SK-N-SH (cell line): Measurements from ENCODE around the gene IMPDH2. TPM values are rescaled to one million over a fixed set of nuclear protein-coding genes. Genes with fewer than 3 reads are reported as not detected.
A peak's percentile ranks its signal among the peaks of the same experiment; 100 is the strongest.

Source experiments
- CTCF ChIA-PET: fragments of 300-600, 350-600 bp; formaldehyde crosslinking; extraction: SDS; loops from one replicate; lab custom pipeline; 2021; lab: Yijun Ruan, JAX
- POLR2A ChIA-PET: fragments of 350-600 bp; sonication (Branson Sonifier 250); formaldehyde crosslinking; extraction: SDS; loops from one replicate; lab custom pipeline; 2020; ENCODE audit warnings: antibody characterized with exemption, inconsistent platforms; lab: Yijun Ruan, JAX
- DNase-seq: peaks from one replicate; pipeline ENCODE4 v3.0.0; 2012
- H2AFZ ChIP-seq: fragments of 200-600 bp; sonication (generic); 2 replicates; pipeline ENCODE4 v1.8.1; 2016; ENCODE audit warnings: antibody characterized with exemption, mild to moderate bottlenecking, low read depth
- H3F3A ChIP-seq: fragments of 200-600 bp; sonication (generic); replicated peaks from 2 replicates; pipeline ENCODE3; 2016; ENCODE audit warnings: antibody characterized with exemption, mild to moderate bottlenecking; ENCODE audit not compliant: insufficient read depth
- H3K27ac ChIP-seq, 2 experiments: fragments of 200-500 bp in 1 of 2; fragments of 200-600 bp in 1 of 2; sonication (Bioruptor generic) in 1 of 2; sonication (generic), shearing (Covaris generic) in 1 of 2; 2 replicates each; pipeline versions ENCODE4 v1.5.1 to v1.6.1; 2014 to 2016; ENCODE audit warnings: low read depth in 2 of 2, inconsistent platforms in 1 of 2, low read length in 1 of 2, mild to moderate bottlenecking in 1 of 2, mixed read lengths in 1 of 2
- H3K27me3 ChIP-seq: fragments of 200-600 bp; sonication (generic), shearing (Covaris generic); 2 replicates; pipeline ENCODE4 v1.6.1; 2016; ENCODE audit warnings: mixed run types; ENCODE audit not compliant: insufficient read depth
- H3K36me3 ChIP-seq, 2 experiments: fragments of 200-500 bp in 1 of 2; fragments of 200-600 bp in 1 of 2; sonication (Bioruptor generic) in 1 of 2; sonication (generic) in 1 of 2; replicated peaks in 1 of 2; 2 replicates each; pipeline versions ENCODE3 to v1.5.1; 2014 to 2016; ENCODE audit warnings: low read length in 1 of 2, mild to moderate bottlenecking in 1 of 2; ENCODE audit not compliant: insufficient read depth in 2 of 2, control insufficient read depth in 1 of 2
- H3K4me1 ChIP-seq, 2 experiments: fragments of 200-500 bp in 1 of 2; fragments of 200-600 bp in 1 of 2; sonication (Bioruptor generic) in 1 of 2; sonication (generic), shearing (Covaris generic) in 1 of 2; 2 replicates each; pipeline versions ENCODE4 v1.5.1 to v1.6.1; 2014 to 2016; ENCODE audit warnings: low read depth in 1 of 2, low read length in 1 of 2, mixed run types in 1 of 2; ENCODE audit not compliant: insufficient read depth in 2 of 2, control insufficient read depth in 1 of 2
- H3K4me2 ChIP-seq: fragments of 200-600 bp; sonication (generic), shearing (Covaris generic); 2 replicates; pipeline ENCODE4 v1.6.1; 2017; ENCODE audit warnings: mixed run types
- H3K4me3 ChIP-seq, 2 experiments: fragments of 200-500 bp in 1 of 2; fragments of 200-600 bp in 1 of 2; sonication (Bioruptor generic) in 1 of 2; sonication (generic), shearing (Covaris generic) in 1 of 2; 2 replicates each; pipeline versions ENCODE4 v1.5.1 to v1.8.1; 2014 to 2016; ENCODE audit warnings: low read depth in 2 of 2, inconsistent platforms in 1 of 2, low read length in 1 of 2, mild to moderate bottlenecking in 1 of 2, mixed read lengths in 1 of 2, moderate library complexity in 1 of 2
- H3K79me2 ChIP-seq: fragments of 200-600 bp; sonication (generic); 2 replicates; pipeline ENCODE4 v1.8.1; 2017; ENCODE audit warnings: mild to moderate bottlenecking; ENCODE audit not compliant: insufficient read depth
- H3K9ac ChIP-seq: fragments of 200-600 bp; sonication (generic); 2 replicates; pipeline ENCODE4 v1.6.1; 2017; ENCODE audit warnings: mixed run types
- H3K9me2 ChIP-seq: fragments of 200-600 bp; sonication (generic); 2 replicates; pipeline ENCODE4 v1.6.1; 2017; ENCODE audit warnings: mixed run types
- H3K9me3 ChIP-seq: fragments of 200-600 bp; sonication (generic); 2 replicates; pipeline ENCODE4 v1.6.1; 2017; ENCODE audit warnings: mixed run types, mild to moderate bottlenecking, moderate library complexity
- H4K20me1 ChIP-seq: fragments of 200-600 bp; sonication (generic); 2 replicates; pipeline ENCODE4 v1.6.1; 2017; ENCODE audit warnings: mild to moderate bottlenecking, mixed run types; ENCODE audit not compliant: insufficient read depth
- ELF1 ChIP-seq: IDR thresholded peaks from 2 replicates; pipeline ENCODE4 v1.4.0; 2012
- EP300 ChIP-seq, 2 experiments: IDR thresholded peaks; 2 replicates each; pipeline versions ENCODE4 v1.4.0 to v1.6.1; 2012; ENCODE audit warnings: borderline replicate concordance in 1 of 2, low read depth in 1 of 2, low read length in 1 of 2
- FOSL2 ChIP-seq: IDR thresholded peaks from 2 replicates; pipeline ENCODE4 v1.4.0; 2012; ENCODE audit warnings: low read depth, mild to moderate bottlenecking, moderate library complexity, borderline replicate concordance
- MXI1 ChIP-seq: IDR thresholded peaks from 2 replicates; pipeline ENCODE4 v1.6.1; 2012; ENCODE audit warnings: mild to moderate bottlenecking, low read depth, low read length, improper control_type of control experiment
- TEAD4 ChIP-seq: IDR thresholded peaks from 2 replicates; pipeline ENCODE4 v1.4.0; 2012; ENCODE audit warnings: mild to moderate bottlenecking, borderline replicate concordance; ENCODE audit not compliant: insufficient read depth
- WGBS: methylation state at CpG from one replicate; pipeline ENCODE4 v1.1.6; 2017; ENCODE audit warnings: low lambda C conversion rate; 5-methylcytosine and 5-hydroxymethylcytosine counted together
- polyA plus RNA-seq, 3 experiments: library from polyadenylated mRNA; depleted of rRNA; stranded (reverse); fragments of >200 nt; gene quantifications; 2 replicates each; pipeline ENCODE4 v1.2.3, GENCODE V29; 2012
- TF ChIP-seq, protein P1 (sequence below): IDR thresholded peaks from 2 replicates; pipeline ENCODE4; 2012

The IMPDH2 gene
- polyA plus RNA-seq, 1 of the 3 experiments (the other 2 are of a cell fraction) = 305 TPM

DNA sequence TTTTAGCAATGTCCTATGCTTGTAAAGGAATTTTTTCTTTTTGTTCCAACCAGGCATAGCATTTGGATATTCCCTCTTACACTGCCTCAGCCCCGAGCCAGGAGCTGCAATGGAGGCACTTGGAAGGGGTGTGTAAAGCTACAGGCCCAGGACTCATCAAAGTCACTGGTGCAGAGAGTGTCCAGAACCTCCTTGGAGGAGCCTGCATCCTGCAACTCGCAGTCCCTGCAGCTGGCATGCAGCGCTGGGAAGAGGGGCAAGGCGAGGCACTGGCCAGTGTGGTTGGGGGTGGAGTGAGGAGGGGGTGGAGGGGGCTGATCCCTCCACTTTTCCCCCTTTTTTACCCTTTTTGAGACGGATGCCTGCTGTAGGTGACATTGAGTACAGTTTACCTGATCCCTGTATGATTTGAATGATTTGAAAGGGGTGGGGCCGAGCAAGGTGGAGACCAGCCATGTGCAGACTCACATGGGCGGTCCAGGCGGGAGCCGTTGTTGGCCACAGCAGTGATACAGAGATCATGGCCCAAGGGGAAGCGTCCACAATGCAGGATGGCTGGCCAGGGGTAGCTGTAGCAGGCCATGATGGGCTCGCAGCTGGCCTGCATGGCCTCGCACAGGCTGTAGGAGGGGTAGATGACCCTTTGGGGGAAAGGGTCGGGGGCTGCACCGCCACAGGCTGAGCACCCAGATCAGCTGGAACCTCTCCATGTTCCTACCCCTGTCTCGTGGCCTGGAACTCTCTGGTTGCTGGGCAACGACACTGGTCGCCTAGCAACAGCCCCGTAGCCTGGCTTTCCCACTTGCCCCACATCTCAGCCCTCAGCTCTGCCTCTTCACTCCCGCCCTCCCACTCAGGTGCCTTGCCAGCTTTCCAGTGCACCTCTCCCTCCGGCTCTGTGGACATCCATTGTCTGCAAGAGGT is 31.2 kb downstream of the IMPDH2 start:
- H3K27ac ChIP-seq = peak overlapping the region in 1 of 2 experiments; percentile 81; a peak in 2 of 4 replicates
- H3K36me3 ChIP-seq = no peaks in the 10 kb centered on the region
- no peak overlapping the region for H3K4me3 ChIP-seq
- H2AFZ ChIP-seq = no peak overlapping the region
- H3F3A ChIP-seq = no peaks in the 10 kb centered on the region
- H4K20me1 ChIP-seq = no peaks in the 10 kb centered on the region
- H3K4me2 ChIP-seq = no peak overlapping the region
- H3K9me2 ChIP-seq = no peaks in the 10 kb centered on the region
- no peaks in the 10 kb centered on the region for H3K27me3 ChIP-seq
- POLR2A ChIA-PET = interaction anchor here (0.6 to 5.7 kb wide), 7 partner anchors 9 to 101 kb away, joined by 3 to 44 read pairs (median 5); partner anchors contain the start of genes NDUFAF3 and WDR6
- TF ChIP-seq MXI1 (peak; percentile 78; the same call in 1 of the 2 replicates), TEAD4 (no peak)
- no peaks in the 10 kb centered on the region for H3K9me3 ChIP-seq
- H3K4me1 ChIP-seq = peaks cover 0 to 32% of the 10 kb centered on the region in 2 experiments; a peak in 1 of 4 replicates
- H3K79me2 ChIP-seq = 0 out of 2 replicates have a peak, but pooled peaks cover 3% of the 10 kb centered on the region
- CTCF ChIA-PET = interaction anchor here (0.6 to 3.5 kb wide), 9 partner anchors 9 to 461 kb away, joined by 3 to 26 read pairs (median 5); partner anchors contain the start of genes CELSR3, IMPDH2, NDUFAF3 and WDR6
- H3K9ac ChIP-seq = no peak overlapping the region
- DNase-seq = peak; percentile 86
- WGBS = 83% methylated on average over 17 of the region's 20 CpGs

- DNase-seq = peak; percentile 58
- H3K9me2 ChIP-seq = no peaks in the 10 kb centered on the region
- TF ChIP-seq FOSL2 = no peak
- no peak for TF ChIP-seq EP300 (IDR thresholded peaks at IDR 0.05; ENCODE audit: borderline replicate concordance in 1 of 2, low read depth in 1 of 2, low read length in 1 of 2)
- no peak for TF ChIP-seq ELF1
- TF ChIP-seq, protein P1, sequence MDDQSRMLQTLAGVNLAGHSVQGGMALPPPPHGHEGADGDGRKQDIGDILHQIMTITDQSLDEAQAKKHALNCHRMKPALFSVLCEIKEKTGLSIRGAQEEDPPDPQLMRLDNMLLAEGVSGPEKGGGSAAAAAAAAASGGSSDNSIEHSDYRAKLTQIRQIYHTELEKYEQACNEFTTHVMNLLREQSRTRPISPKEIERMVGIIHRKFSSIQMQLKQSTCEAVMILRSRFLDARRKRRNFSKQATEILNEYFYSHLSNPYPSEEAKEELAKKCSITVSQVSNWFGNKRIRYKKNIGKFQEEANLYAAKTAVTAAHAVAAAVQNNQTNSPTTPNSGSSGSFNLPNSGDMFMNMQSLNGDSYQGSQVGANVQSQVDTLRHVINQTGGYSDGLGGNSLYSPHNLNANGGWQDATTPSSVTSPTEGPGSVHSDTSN = no peak
- H3K4me3 ChIP-seq = no peak overlapping the region
- ChIA-PET CTCF (interaction anchor here (1.2 to 3.5 kb wide), 7 partner anchors 10 to 32 kb away, joined by 3 to 26 read pairs (median 6); partner anchors contain the start of genes IMPDH2, NDUFAF3 and WDR6), POLR2A (interaction anchor here (1.5 to 5.7 kb wide), 3 partner anchors 9 to 17 kb away, joined by 5 to 44 read pairs (median 5); partner anchors contain the start of gene WDR6)
- no peak overlapping the region for H2AFZ ChIP-seq
- WGBS = 100% methylated on average over 4 of the region's 8 CpGs
- no peaks in the 10 kb centered on the region for H4K20me1 ChIP-seq
- H3K27ac ChIP-seq = peak overlapping the region in 1 of 2 experiments; percentile 81; a peak in 2 of 4 replicates
- no peaks in the 10 kb centered on the region for H3K36me3 ChIP-seq
- H3K4me2 ChIP-seq = no peak overlapping the region
- H3K27me3 ChIP-seq = no peaks in the 10 kb centered on the region
- no peak overlapping the region for H3K9ac ChIP-seq
- no peaks in the 10 kb centered on the region for H3K9me3 ChIP-seq
- no peaks in the 10 kb centered on the region for H3F3A ChIP-seq
- H3K79me2 ChIP-seq = peaks cover 3% of the 10 kb centered on the region; the same call in 1 of the 2 replicates
- H3K4me1 ChIP-seq = peaks cover 0 to 29% of the 10 kb centered on the region in 2 experiments; a peak in 1 of 4 replicates
Measured at GRCh38 chr3:48997102-48997635, 32.0 kb downstream of the IMPDH2 start.
